HepG2 (cell line): ENCODE results near the gene NAGS. TPM values are rescaled to one million over a fixed set of nuclear protein-coding genes. Genes with fewer than 3 reads are reported as not detected.
A peak's percentile ranks its signal among the peaks of the same experiment; 100 is the strongest.

Experiments used
- FOXA3 ChIP-seq: IDR thresholded peaks from 2 replicates; pipeline ENCODE4 v1.6.1; 2016; ENCODE audit warnings: missing genetic modification reagents, missing compliant biosample characterization
- HDAC6 ChIP-seq: fragments of 200-600 bp; sonication (generic); IDR thresholded peaks from 2 replicates; pipeline ENCODE4 v1.7.0; 2017; ENCODE audit warnings: mild to moderate bottlenecking, antibody characterized with exemption, low read length, low read depth
- HINFP ChIP-seq: sonication (generic); formaldehyde crosslinking; IDR thresholded peaks from 2 replicates; pipeline ENCODE4 v1.4.0; 2020; ENCODE audit warnings: low read depth, mild to moderate bottlenecking, missing genetic modification reagents
- KLF13 ChIP-seq: sonication (generic); formaldehyde crosslinking; IDR thresholded peaks from 2 replicates; pipeline ENCODE4 v1.4.0; 2020; ENCODE audit warnings: mild to moderate bottlenecking, missing genetic modification reagents
- NBN ChIP-seq: fragments of 450-650 bp; conservative IDR thresholded peaks from 2 replicates; pipeline ENCODE4 v1.6.1; 2017
- NCOA2 ChIP-seq: sonication (generic); formaldehyde crosslinking; IDR thresholded peaks from 2 replicates; pipeline ENCODE4 v1.8.0; 2022; ENCODE audit warnings: inconsistent platforms
- NPAS2 ChIP-seq: sonication (generic); formaldehyde crosslinking; IDR thresholded peaks from 2 replicates; pipeline ENCODE4 v1.8.0; 2022; ENCODE audit warnings: mild to moderate bottlenecking, missing genetic modification reagents, borderline replicate concordance
- NRL ChIP-seq: sonication (generic); formaldehyde crosslinking; IDR thresholded peaks from 2 replicates; pipeline ENCODE4 v1.5.0; 2020; ENCODE audit warnings: missing genetic modification reagents, mild to moderate bottlenecking, moderate library complexity, borderline replicate concordance
- PAX8 ChIP-seq: sonication (generic); formaldehyde crosslinking; IDR thresholded peaks from 2 replicates; pipeline ENCODE4 v1.8.0; 2022; ENCODE audit warnings: mild to moderate bottlenecking, missing genetic modification reagents, borderline replicate concordance
- PRDM4 ChIP-seq: sonication (generic); formaldehyde crosslinking; IDR thresholded peaks from 2 replicates; pipeline ENCODE4 v1.9.0; 2021; ENCODE audit warnings: missing genetic modification reagents, borderline replicate concordance
- RXRA ChIP-seq: sonication (generic); formaldehyde crosslinking; IDR thresholded peaks from 2 replicates; pipeline ENCODE4 v1.5.1; 2020; ENCODE audit warnings: missing genetic modification reagents
- TFDP2 ChIP-seq: sonication (generic); formaldehyde crosslinking; IDR thresholded peaks from 2 replicates; pipeline ENCODE4 v1.4.0; 2020; ENCODE audit warnings: missing genetic modification reagents
- ZBTB43 ChIP-seq: sonication (generic); formaldehyde crosslinking; conservative IDR thresholded peaks from 2 replicates; pipeline ENCODE4 v1.4.0; 2020; ENCODE audit warnings: missing genetic modification reagents
- ZC3H13 ChIP-seq: sonication (generic); formaldehyde crosslinking; IDR thresholded peaks from 2 replicates; pipeline ENCODE4 v1.8.1; 2023; ENCODE audit warnings: mild to moderate bottlenecking, missing genetic modification reagents, moderate library complexity
- ZFP36L2 ChIP-seq: sonication (generic); formaldehyde crosslinking; IDR thresholded peaks from 2 replicates; pipeline ENCODE4 v1.4.0; 2020; ENCODE audit warnings: missing genetic modification reagents
- ZNF101 ChIP-seq: sonication (generic); formaldehyde crosslinking; IDR thresholded peaks from 2 replicates; pipeline ENCODE4 v1.4.0; 2020; ENCODE audit warnings: mild to moderate bottlenecking, low read depth, missing genetic modification reagents, borderline replicate concordance
- ZNF30 ChIP-seq: sonication (generic); formaldehyde crosslinking; IDR thresholded peaks from 2 replicates; pipeline ENCODE4 v1.5.0; 2020; ENCODE audit warnings: mild to moderate bottlenecking, missing genetic modification reagents
- ZNF430 ChIP-seq: sonication (generic); formaldehyde crosslinking; IDR thresholded peaks from 2 replicates; pipeline ENCODE4 v1.9.0; 2021; ENCODE audit warnings: mild to moderate bottlenecking, missing genetic modification reagents
- ZNF484 ChIP-seq: sonication (generic); formaldehyde crosslinking; IDR thresholded peaks from 2 replicates; pipeline ENCODE4 v1.5.1; 2020; ENCODE audit warnings: mild to moderate bottlenecking, low read depth, missing genetic modification reagents, borderline replicate concordance
- ZNF530 ChIP-seq: sonication (generic); formaldehyde crosslinking; IDR thresholded peaks from 2 replicates; pipeline ENCODE4 v1.5.0; 2020; ENCODE audit warnings: low read depth, mild to moderate bottlenecking, missing genetic modification reagents
- ZNF777 ChIP-seq: sonication (generic); formaldehyde crosslinking; IDR thresholded peaks from 2 replicates; pipeline ENCODE4 v1.4.0; 2020; ENCODE audit warnings: missing genetic modification reagents
- polyA plus RNA-seq, 8 experiments: library from polyadenylated mRNA; depleted of rRNA in 3 of 8; stranded (reverse) in 7 of 8; unstranded in 1 of 8; fragments of >200 nt; fragmentation: Illumina TruSeq in 4 of 8; extraction: Trizol in 4 of 8; gene quantifications; 2 replicates each; pipeline versions ENCODE4 v1.2.1 to v1.2.3, GENCODE V29; 2011 to 2016; ENCODE audit warnings: low read depth in 4 of 8, missing spikeins in 1 of 8, mixed read lengths in 1 of 8; ENCODE audit not compliant: insufficient read depth in 1 of 8
- total RNA-seq, 5 experiments: library from RNA; depleted of rRNA; stranded (reverse); fragments of >200 nt; fragmentation: Illumina TruSeq; extraction: Trizol; gene quantifications; 2 replicates each; pipeline ENCODE4 v1.2.3, GENCODE V29; 2016; ENCODE audit warnings: low read depth in 1 of 5

The NAGS gene
- total and polyA plus RNA-seq, 2 of the 13 experiments (the other 11 are each of a cell fraction or from before 2014, with no cell fraction given) = 4.3 to 5.1 TPM

GRCh38 chr17:44014437-44015172 is 10.2 kb downstream of the NAGS start, which contains the start of gene TMEM101 (continued):
- TF ChIP-seq PRDM4 (CRISPR knock-in tag) (peak; percentile 75), RXRA (CRISPR knock-in tag) (peak; percentile 80), ZNF101 (CRISPR knock-in tag) (no peak; the same call in 1 of the 2 replicates), PAX8 (CRISPR knock-in tag) (peak; percentile 70; the same call in 1 of the 2 replicates), HDAC6 (no peak), TFDP2 (CRISPR knock-in tag) (peak; percentile 83), ZC3H13 (peak; percentile 88; the same call in 1 of the 2 replicates), KLF13 (CRISPR knock-in tag) (0 out of 2 replicates have a peak, but pooled peaks have one; percentile 25), ZNF484 (0 out of 2 replicates have a peak, but pooled peaks have one; percentile 61), NCOA2 (peak; percentile 73), ZNF530 (no peak), NRL (CRISPR knock-in tag) (peak; percentile 96; the same call in 1 of the 2 replicates), ZNF777 (peak; percentile 25; the same call in 1 of the 2 replicates), ZNF430 (CRISPR knock-in tag) (peak; percentile 97), HINFP (CRISPR knock-in tag) (peak; percentile 88), ZFP36L2 (0 out of 2 replicates have a peak, but pooled peaks have one; percentile 19), ZNF30 (CRISPR knock-in tag) (peak; percentile 94), NBN (no peak), ZBTB43 (CRISPR knock-in tag) (peak; percentile 71; the same call in 1 of the 2 replicates), FOXA3 (CRISPR knock-in tag) (peak; percentile 84), NPAS2 (CRISPR knock-in tag) (no peak)
